Retinal pigment epithelial cell (primary cell): ENCODE measurements around the gene PGM5.

Experiments used
- DNase-seq: peaks from one replicate; pipeline ENCODE4 v3.0.0-alpha.2; 2010; ENCODE audit warnings: low read depth
- H3K4me3 ChIP-seq: 2 replicates; pipeline ENCODE4 v1.5.1; 2011; ENCODE audit warnings: mild to moderate bottlenecking, low read length, control low read depth, moderate library complexity
- CTCF ChIP-seq: conservative IDR thresholded peaks from 2 replicates; pipeline ENCODE4 v1.5.1; 2011; ENCODE audit warnings: low read depth, low read length, control low read depth, inconsistent platforms

Gene PGM5

GRCh38 chr9:68567565-68567964 is 211.2 kb downstream of the PGM5 start:
- H3K4me3 ChIP-seq, result no peak overlapping the region
- no peak for TF ChIP-seq CTCF
- no peak for DNase-seq

DNA sequence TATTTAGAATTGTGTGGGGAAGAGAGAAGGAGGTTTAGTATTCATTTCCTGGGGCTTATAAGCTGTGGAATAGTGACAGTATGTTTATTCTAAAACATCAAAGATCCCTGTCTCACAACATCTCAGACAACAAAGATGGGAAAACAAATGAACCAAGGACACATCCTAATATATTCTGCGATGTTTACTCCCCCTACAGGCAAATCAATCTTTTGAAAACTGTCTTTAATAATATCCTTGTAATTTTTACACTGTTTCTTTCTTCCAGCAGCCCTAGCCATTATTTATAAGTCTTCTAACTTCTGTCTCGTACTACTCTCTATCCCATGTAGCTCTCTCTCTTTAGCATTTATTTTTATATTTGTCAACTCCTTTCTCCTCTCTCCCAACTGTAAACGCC is 217.7 kb downstream of the PGM5 start:
- H3K4me3 ChIP-seq, result no peak overlapping the region
- DNase-seq, result no peak
- peak; percentile 44 for TF ChIP-seq CTCF

GRCh38 chr9:68575817-68576216 is 219.4 kb downstream of the PGM5 start:
- TF ChIP-seq CTCF, result no peak
- no peak for DNase-seq
- H3K4me3 ChIP-seq, result no peak overlapping the region

DNA sequence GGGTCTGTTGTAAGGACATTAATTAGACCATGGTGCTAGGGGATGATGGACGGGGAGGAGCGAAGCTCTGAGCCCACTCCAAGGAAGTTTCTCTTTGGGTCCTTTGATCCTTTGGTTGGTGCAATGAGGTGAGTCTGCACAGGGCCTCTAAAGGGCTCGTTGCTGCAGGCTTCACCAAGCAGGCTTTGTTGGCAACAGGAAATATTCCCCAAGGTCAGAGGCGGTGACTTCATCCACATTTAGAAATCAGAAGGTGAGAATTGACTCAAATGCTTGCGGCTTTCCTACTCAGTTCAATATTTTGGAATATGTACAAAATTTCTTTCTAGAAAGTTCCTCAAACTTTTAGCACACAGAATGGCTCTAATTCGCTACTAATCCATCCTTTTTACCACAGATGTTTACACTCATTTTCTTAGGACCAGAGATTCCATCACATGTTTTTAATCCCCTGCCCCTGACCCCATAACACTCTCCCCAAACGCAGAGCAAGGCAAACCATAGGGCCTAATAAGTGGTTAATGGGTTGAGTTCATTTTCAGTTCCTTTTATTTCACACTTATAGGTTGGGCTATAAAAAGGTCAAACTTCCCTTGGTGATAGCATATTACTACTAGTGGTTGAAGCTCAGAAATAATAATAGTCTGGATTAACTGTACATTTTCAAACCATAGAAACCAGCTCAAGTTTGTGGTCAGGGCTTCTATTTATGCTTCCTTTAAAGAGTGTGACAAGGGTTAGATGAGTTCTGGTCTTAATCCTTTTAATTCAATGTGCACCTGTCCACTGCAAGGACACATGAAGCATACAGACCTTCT is 221.6 kb downstream of the PGM5 start:
- no peak overlapping the region for H3K4me3 ChIP-seq
- TF ChIP-seq CTCF, result no peak
- no peak for DNase-seq
